HepG2 (cell line): Measurements from ENCODE around the gene NBEA.

Source experiments
- NFATC3 ChIP-seq: sonication (generic); formaldehyde crosslinking; IDR thresholded peaks from 2 replicates; pipeline ENCODE4 v1.5.1; 2020; ENCODE audit warnings: mild to moderate bottlenecking, missing genetic modification reagents
- TF ChIP-seq, protein P1 (sequence below): conservative IDR thresholded peaks from 2 replicates; pipeline ENCODE4 v1.6.1; 2018; ENCODE audit warnings: missing genetic modification reagents

DNA sequence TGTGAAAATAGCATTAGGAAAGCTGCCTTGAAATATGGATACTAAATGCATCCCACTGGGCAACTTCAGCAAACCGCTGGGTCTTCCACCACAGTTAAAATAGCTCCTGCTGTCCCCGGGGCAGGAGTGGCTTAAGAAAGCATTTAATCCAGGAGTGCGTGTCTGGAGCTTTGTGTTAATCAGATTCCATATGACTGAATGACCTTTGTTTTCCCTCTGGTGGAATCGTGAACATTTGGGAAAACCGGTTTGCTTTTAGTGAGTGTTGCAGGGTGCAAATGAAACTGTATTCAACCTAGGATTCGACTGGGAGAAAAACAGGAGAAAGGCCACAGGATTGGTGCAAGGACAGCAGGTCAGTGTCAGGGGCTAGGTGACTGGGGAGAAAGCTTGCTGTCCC is 772.1 kb downstream of the NBEA start:
- TF ChIP-seq, protein P1, sequence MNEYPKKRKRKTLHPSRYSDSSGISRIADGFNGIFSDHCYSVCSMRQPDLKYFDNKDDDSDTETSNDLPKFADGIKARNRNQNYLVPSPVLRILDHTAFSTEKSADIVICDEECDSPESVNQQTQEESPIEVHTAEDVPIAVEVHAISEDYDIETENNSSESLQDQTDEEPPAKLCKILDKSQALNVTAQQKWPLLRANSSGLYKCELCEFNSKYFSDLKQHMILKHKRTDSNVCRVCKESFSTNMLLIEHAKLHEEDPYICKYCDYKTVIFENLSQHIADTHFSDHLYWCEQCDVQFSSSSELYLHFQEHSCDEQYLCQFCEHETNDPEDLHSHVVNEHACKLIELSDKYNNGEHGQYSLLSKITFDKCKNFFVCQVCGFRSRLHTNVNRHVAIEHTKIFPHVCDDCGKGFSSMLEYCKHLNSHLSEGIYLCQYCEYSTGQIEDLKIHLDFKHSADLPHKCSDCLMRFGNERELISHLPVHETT (CRISPR knock-in tag): no peak
- no peak for TF ChIP-seq NFATC3 (CRISPR knock-in tag)
